ENCODE data around the gene GRM7.

Gene GRM7

DNA sequence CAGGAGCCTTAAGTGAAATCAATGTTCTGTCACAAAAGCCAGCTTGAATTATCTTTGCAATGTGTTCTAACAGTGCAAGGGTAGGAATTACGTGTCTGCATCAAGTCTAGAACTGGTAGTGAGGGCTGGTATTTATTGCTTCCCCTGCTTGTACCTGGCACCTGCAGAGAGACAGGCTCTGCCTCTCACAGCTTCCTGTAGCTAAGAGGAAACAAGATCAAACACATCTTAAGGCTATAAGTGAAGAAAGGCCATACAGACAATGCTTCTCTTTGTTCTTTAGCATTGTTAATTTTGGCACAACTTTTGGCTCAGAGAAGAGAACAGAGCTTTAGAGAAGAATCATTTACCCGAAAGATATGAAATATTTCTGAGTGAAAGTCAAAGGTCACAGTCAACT lies 479.9 kb downstream of the GRM7 start:
- TF ChIP-seq, protein P1, sequence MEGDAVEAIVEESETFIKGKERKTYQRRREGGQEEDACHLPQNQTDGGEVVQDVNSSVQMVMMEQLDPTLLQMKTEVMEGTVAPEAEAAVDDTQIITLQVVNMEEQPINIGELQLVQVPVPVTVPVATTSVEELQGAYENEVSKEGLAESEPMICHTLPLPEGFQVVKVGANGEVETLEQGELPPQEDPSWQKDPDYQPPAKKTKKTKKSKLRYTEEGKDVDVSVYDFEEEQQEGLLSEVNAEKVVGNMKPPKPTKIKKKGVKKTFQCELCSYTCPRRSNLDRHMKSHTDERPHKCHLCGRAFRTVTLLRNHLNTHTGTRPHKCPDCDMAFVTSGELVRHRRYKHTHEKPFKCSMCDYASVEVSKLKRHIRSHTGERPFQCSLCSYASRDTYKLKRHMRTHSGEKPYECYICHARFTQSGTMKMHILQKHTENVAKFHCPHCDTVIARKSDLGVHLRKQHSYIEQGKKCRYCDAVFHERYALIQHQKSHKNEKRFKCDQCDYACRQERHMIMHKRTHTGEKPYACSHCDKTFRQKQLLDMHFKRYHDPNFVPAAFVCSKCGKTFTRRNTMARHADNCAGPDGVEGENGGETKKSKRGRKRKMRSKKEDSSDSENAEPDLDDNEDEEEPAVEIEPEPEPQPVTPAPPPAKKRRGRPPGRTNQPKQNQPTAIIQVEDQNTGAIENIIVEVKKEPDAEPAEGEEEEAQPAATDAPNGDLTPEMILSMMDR (IDR thresholded peaks at IDR 0.05): no peak
- H3K27me3 ChIP-seq: no peaks in the 10 kb centered on the region

DNA sequence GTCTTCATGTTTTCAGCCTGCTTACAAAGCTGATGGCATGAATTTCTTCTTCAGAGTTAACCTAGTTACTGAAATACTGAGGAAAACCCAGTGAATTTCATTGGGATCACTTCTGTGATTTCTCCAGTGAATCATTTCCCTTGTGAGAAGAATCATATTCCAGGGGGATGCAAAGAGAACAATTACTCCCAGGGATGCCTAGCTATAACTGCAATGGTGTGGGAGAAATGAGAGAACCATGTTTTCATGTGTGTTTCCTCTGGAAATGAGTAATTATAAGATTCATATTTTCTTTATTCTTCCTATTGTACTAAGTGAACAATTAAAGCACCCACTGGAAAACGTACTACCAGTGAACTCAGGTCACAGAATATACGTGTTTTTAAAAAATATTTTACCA lies 485.4 kb downstream of the GRM7 start:
- H3K4me1 ChIP-seq (ENCODE audit: control insufficient read depth in 1 of 2, insufficient read depth in 1 of 2, low read depth in 1 of 2, low read length in 1 of 2): no peaks in the 10 kb centered on the region
- no peaks in the 10 kb centered on the region for H3K9me3 ChIP-seq
- H3K27me3 ChIP-seq: no peaks in the 10 kb centered on the region
- H3K4me3 ChIP-seq (ENCODE audit: low read depth in 1 of 2, low read length in 1 of 2): no peak overlapping the region
- TF ChIP-seq, protein P1 (IDR thresholded peaks at IDR 0.05): no peak
- H3K27ac ChIP-seq: no peak overlapping the region
- no peaks in the 10 kb centered on the region for H3K36me3 ChIP-seq

More for the DNA sequence above, 479.9 kb downstream of the GRM7 start:
- Histone ChIP-seq H3K27ac (no peak overlapping the region), H3K4me1 (ENCODE audit: control insufficient read depth in 1 of 2, insufficient read depth in 1 of 2, low read depth in 1 of 2, low read length in 1 of 2) (no peaks in the 10 kb centered on the region), H3K36me3 (no peaks in the 10 kb centered on the region), H3K9me3 (no peaks in the 10 kb centered on the region), H3K4me3 (ENCODE audit: low read depth in 1 of 2, low read length in 1 of 2) (no peak overlapping the region)

- TF ChIP-seq, protein P1 (IDR thresholded peaks at IDR 0.05): no peak
- Histone ChIP-seq H3K4me1 (ENCODE audit: control insufficient read depth in 1 of 2, insufficient read depth in 1 of 2, low read depth in 1 of 2, low read length in 1 of 2) (no peaks in the 10 kb centered on the region), H3K27me3 (no peaks in the 10 kb centered on the region), H3K27ac (no peak overlapping the region), H3K4me3 (ENCODE audit: low read depth in 1 of 2, low read length in 1 of 2) (no peak overlapping the region), H3K36me3 (no peaks in the 10 kb centered on the region), H3K9me3 (no peaks in the 10 kb centered on the region)
Measured at GRCh38 chr3:7357101-7357500, 496.2 kb downstream of the GRM7 start.

DNA sequence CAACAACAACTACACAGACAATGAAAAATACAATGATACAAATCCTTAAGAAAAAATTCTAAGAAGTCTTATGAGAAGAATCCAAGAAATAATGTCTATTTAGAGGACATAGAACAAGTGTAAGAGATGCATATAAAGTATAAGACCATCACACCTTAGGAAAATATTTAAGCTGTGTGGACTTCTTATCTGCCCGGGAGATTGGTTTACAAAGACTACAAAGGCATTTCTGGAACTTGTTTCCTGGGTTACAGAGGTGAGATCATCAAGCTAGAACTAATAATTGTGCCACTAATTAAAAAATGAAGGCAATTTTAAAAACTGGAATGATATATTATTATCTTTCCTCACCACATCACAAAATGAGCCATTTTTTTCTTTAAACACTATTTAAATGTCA lies 507.1 kb downstream of the GRM7 start:
- Histone ChIP-seq H3K27me3 (no peaks in the 10 kb centered on the region), H3K4me1 (ENCODE audit: control insufficient read depth in 1 of 2, insufficient read depth in 1 of 2, low read depth in 1 of 2, low read length in 1 of 2) (no peaks in the 10 kb centered on the region), H3K4me3 (ENCODE audit: low read depth in 1 of 2, low read length in 1 of 2) (no peak overlapping the region), H3K36me3 (no peaks in the 10 kb centered on the region), H3K27ac (no peak overlapping the region), H3K9me3 (no peaks in the 10 kb centered on the region)
- TF ChIP-seq, protein P1 (IDR thresholded peaks at IDR 0.05): no peak

DNA sequence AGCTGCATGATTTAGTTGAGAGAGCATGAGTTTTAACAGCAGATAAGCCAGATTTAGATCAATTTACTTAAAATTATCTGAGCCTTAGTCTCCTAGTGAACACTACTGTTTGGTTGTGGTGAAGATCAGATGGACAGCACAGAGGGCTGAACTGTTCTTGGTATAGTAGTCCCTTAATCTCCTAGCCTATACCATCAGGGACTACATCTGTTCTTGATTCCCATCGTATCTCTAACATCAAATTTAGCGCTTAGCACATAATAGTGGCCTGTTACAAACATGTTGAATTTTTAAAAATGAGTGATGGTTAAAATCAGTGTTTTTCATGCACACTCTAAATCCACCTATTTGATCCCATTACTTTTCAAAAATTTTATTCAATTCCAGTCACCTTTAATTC lies 507.7 kb downstream of the GRM7 start:
- no peak overlapping the region for H3K4me3 ChIP-seq (ENCODE audit: low read depth in 1 of 2, low read length in 1 of 2)
- H3K9me3 ChIP-seq: no peaks in the 10 kb centered on the region
- H3K36me3 ChIP-seq: no peaks in the 10 kb centered on the region
- H3K4me1 ChIP-seq (ENCODE audit: control insufficient read depth in 1 of 2, insufficient read depth in 1 of 2, low read depth in 1 of 2, low read length in 1 of 2): no peaks in the 10 kb centered on the region
- no peaks in the 10 kb centered on the region for H3K27me3 ChIP-seq
- TF ChIP-seq, protein P1 (IDR thresholded peaks at IDR 0.05): no peak
- H3K27ac ChIP-seq: no peak overlapping the region

All from neutrophil (primary cell).